G401 (cell line): Measurements from ENCODE around the gene CCSER1. TPM values are rescaled to one million over a fixed set of nuclear protein-coding genes. Genes with fewer than 3 reads are reported as not detected.
"Not testable (repeated sequence)": the region's sequence is repeated elsewhere in the genome, so short reads cannot be mapped to it uniquely, and the experiment has no call there.

Source experiments
- DNase-seq: peaks from one replicate; pipeline ENCODE4 v3.0.0-alpha.2; 2015; ENCODE audit warnings: low spot score
- in situ Hi-C: cut with HindIII; loops from 2 replicates; pipeline ENCODE4 v1.10.0; 2016; ENCODE audit warnings: low sequenced_read_pairs, mixed read lengths
- total RNA-seq: library from RNA; depleted of rRNA; stranded (reverse); fragments of >200 nt; shearing (Covaris generic); gene quantifications from 2 replicates; pipeline ENCODE4 v1.2.3, GENCODE V29; 2014

The CCSER1 gene
- total RNA-seq, 1 experiment from 2014 or later = 16.9 TPM

- in situ Hi-C loops, DNase-seq: not testable (repeated sequence)
Observed at GRCh38 chr4:91326167-91326566, 1199.0 kb downstream of the CCSER1 start.

GRCh38 chr4:91330555-91331137 is 1203.5 kb downstream of the CCSER1 start:
- DNase-seq = no peak
- in situ Hi-C loops = no loop called here

GRCh38 chr4:91340822-91341221 is 1213.6 kb downstream of the CCSER1 start:
- in situ Hi-C loops = no loop called here
- DNase-seq = no peak

GRCh38 chr4:91345632-91346031 is 1218.4 kb downstream of the CCSER1 start:
- in situ Hi-C loops = no loop called here
- no peak for DNase-seq

GRCh38 chr4:91356496-91356895 is 1229.3 kb downstream of the CCSER1 start:
- in situ Hi-C loops = not testable (repeated sequence)

GRCh38 chr4:91358016-91358415 is 1230.8 kb downstream of the CCSER1 start:
- in situ Hi-C loops, DNase-seq: not testable (repeated sequence)

More at GRCh38 chr4:91356496-91356895, 1229.3 kb downstream of the CCSER1 start:
- DNase-seq = not testable (repeated sequence)

- DNase-seq, in situ Hi-C loops: not testable (repeated sequence)
Observed at GRCh38 chr4:91358621-91359020, 1231.4 kb downstream of the CCSER1 start.

GRCh38 chr4:91359041-91360031 is 1232.1 kb downstream of the CCSER1 start:
- no peak for DNase-seq
- in situ Hi-C loops = no loop called here

- in situ Hi-C loops = no loop called here
- DNase-seq = no peak
Observed at GRCh38 chr4:91362125-91362524, 1234.9 kb downstream of the CCSER1 start.

- no peak for DNase-seq
- in situ Hi-C loops = no loop called here
Observed at GRCh38 chr4:91366554-91366953, 1239.4 kb downstream of the CCSER1 start.

GRCh38 chr4:91369116-91369515 is 1241.9 kb downstream of the CCSER1 start:
- in situ Hi-C loops = no loop called here

GRCh38 chr4:91373546-91373945 is 1246.4 kb downstream of the CCSER1 start:
- no peak for DNase-seq
- in situ Hi-C loops = no loop called here

More at GRCh38 chr4:91369116-91369515, 1241.9 kb downstream of the CCSER1 start:
- no peak for DNase-seq

- DNase-seq, in situ Hi-C loops: not testable (repeated sequence)
Observed at GRCh38 chr4:91405431-91405830, 1278.2 kb downstream of the CCSER1 start.

- in situ Hi-C loops = no loop called here
- no peak for DNase-seq
Observed at GRCh38 chr4:91422011-91422410, 1294.8 kb downstream of the CCSER1 start.

GRCh38 chr4:91426725-91427124 is 1299.5 kb downstream of the CCSER1 start:
- in situ Hi-C loops = no loop called here
- DNase-seq = no peak

- in situ Hi-C loops = no loop called here
- no peak for DNase-seq
Observed at GRCh38 chr4:91427171-91427570, 1300.0 kb downstream of the CCSER1 start.

- DNase-seq = no peak
- in situ Hi-C loops = no loop called here
Observed at GRCh38 chr4:91434631-91435030, 1307.4 kb downstream of the CCSER1 start.

- in situ Hi-C loops = no loop called here
- DNase-seq = no peak
Observed at GRCh38 chr4:91436556-91436955, 1309.4 kb downstream of the CCSER1 start.

- in situ Hi-C loops = no loop called here
Observed at GRCh38 chr4:91447168-91447567, 1320.0 kb downstream of the CCSER1 start.

GRCh38 chr4:91448668-91449330 is 1321.6 kb downstream of the CCSER1 start:
- in situ Hi-C loops = no loop called here
- no peak for DNase-seq

More at GRCh38 chr4:91447168-91447567, 1320.0 kb downstream of the CCSER1 start:
- no peak for DNase-seq
